BE2C (cell line): ENCODE measurements around the gene AKT1.

ENCODE experiments used
- DNase-seq: peaks from one replicate; pipeline ENCODE4 v3.0.0-alpha.2; 2020
- H3K27me3 ChIP-seq: fragments of 250-450 bp; sonication (Bioruptor Pico); 2 replicates; pipeline ENCODE4 v1.5.1; 2020; ENCODE audit warnings: mild to moderate bottlenecking
- H3K36me3 ChIP-seq: fragments of 250-450 bp; sonication (Bioruptor Pico); 2 replicates; pipeline ENCODE4 v1.5.1; 2020; ENCODE audit warnings: mild to moderate bottlenecking
- H3K4me1 ChIP-seq: fragments of 250-450 bp; sonication (Bioruptor Pico); 2 replicates; pipeline ENCODE4 v1.5.1; 2020
- H3K4me3 ChIP-seq: 2 replicates; pipeline ENCODE4 v1.5.1; 2011; ENCODE audit warnings: low read depth, low read length
- H3K9me3 ChIP-seq: fragments of 250-450 bp; sonication (Bioruptor Pico); 2 replicates; pipeline ENCODE4 v1.5.1; 2020
- TF ChIP-seq, protein P1 (sequence below): IDR thresholded peaks from 2 replicates; pipeline ENCODE4 v1.5.1; 2012; ENCODE audit warnings: mild to moderate bottlenecking, low read depth, low read length

AKT1 gene

DNA sequence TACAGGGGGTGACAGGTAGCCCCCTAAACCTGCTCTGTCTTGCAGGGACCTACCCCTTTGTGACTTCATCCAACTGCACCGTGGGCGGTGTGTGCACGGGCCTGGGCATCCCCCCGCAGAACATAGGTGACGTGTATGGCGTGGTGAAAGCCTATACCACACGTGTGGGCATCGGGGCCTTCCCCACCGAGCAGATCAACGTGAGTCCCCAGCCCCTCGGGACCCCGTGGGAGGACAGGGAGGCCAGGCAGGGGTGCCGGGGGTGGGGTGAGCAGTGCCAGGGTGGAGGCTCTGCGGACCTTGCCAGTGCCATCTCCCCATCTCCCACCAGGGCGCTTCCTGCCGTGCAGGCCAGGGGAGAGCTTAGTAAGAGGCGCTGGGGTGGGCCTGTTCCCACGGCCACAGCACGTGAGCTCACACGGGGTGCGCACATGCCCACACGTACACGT, 53.7 kb downstream of the AKT1 start:
- Histone ChIP-seq H3K36me3 (no peaks in the 10 kb centered on the region), H3K4me3 (no peak overlapping the region), H3K9me3 (no peaks in the 10 kb centered on the region), H3K4me1 (no peaks in the 10 kb centered on the region), H3K27me3 (no peaks in the 10 kb centered on the region)
- TF ChIP-seq, protein P1, sequence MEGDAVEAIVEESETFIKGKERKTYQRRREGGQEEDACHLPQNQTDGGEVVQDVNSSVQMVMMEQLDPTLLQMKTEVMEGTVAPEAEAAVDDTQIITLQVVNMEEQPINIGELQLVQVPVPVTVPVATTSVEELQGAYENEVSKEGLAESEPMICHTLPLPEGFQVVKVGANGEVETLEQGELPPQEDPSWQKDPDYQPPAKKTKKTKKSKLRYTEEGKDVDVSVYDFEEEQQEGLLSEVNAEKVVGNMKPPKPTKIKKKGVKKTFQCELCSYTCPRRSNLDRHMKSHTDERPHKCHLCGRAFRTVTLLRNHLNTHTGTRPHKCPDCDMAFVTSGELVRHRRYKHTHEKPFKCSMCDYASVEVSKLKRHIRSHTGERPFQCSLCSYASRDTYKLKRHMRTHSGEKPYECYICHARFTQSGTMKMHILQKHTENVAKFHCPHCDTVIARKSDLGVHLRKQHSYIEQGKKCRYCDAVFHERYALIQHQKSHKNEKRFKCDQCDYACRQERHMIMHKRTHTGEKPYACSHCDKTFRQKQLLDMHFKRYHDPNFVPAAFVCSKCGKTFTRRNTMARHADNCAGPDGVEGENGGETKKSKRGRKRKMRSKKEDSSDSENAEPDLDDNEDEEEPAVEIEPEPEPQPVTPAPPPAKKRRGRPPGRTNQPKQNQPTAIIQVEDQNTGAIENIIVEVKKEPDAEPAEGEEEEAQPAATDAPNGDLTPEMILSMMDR, result no peak
- no peak for DNase-seq

DNA sequence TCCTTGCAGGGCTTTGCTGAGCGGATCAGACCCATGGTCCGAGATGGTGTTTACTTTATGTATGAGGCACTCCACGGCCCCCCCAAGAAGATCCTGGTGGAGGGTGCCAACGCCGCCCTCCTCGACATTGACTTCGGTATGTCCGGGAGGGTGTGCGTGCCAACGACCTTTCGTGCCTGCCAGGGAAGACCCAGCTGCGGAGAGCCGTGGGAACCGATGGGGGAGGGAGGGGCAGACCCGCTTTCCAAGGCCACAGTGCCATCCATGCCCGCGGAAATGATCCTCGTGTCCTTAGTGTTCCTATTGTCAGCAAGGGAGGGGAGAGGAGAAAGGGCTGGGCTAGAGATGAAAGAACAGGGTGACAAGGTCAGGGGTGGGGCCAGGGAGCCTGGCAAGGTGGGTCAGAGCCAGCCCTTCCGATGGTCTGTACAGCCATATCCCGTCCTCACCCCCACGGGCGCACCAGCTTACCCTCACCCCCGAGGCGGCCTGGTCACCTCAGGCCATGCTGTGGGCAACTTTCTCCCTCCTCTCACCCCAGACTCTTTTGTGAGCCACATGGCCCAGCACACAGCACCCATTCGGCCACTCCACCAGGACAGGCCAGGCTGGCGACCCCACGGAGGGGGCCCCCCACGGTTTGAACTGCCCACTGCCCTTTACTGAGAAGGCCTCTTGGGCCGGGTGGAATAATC, 54.3 kb downstream of the AKT1 start:
- TF ChIP-seq, protein P1, result no peak
- H3K4me1 ChIP-seq, result no peaks in the 10 kb centered on the region
- no peaks in the 10 kb centered on the region for H3K36me3 ChIP-seq
- no peaks in the 10 kb centered on the region for H3K9me3 ChIP-seq
- no peak overlapping the region for H3K4me3 ChIP-seq
- DNase-seq, result no peak
- no peaks in the 10 kb centered on the region for H3K27me3 ChIP-seq

DNA sequence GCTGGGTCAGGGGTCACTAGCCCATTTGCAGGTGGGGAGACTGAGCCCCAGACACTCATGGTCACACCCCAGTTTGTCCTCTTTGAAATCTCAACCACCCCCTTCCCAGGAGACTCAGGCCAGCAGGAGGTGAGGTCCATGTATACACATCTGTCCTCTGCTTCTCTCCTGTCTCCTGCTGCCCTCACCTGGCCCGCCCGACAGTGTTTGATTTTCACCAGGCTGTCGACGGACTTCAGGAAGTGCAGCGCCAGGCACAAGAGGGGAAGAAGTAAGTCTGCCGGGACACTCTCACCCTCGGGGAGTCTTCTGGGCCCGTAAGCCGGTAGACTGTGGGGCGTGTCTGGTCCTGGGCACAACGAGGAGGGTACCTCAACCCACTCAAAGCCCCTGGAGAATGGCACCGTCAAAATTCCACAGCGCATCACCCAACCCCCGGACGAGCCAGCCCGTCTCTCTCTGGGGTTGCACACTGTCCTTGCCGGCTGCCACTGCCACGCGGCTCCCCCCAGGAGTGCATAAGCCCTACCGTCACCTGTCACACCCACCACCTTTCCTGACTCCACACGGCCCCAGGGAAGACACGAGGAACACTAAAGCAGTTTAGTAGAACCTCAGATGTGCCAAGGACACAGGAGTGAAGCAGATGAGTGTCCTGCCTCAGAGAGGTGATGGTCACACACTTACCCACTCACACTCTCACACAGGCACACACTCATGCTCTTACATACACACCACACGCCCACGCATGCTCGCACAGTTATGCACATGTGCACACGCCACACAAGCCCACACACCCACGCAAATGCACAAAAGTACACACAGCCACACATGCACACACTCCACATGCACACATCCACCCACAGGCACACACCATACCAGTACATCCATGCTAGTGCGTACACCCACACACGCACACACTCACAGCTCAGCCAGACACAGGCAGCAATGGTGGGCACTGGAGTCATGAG, 55.7 kb downstream of the AKT1 start:
- Histone ChIP-seq H3K4me1 (no peaks in the 10 kb centered on the region), H3K4me3 (no peak overlapping the region), H3K9me3 (no peaks in the 10 kb centered on the region), H3K36me3 (no peaks in the 10 kb centered on the region), H3K27me3 (no peaks in the 10 kb centered on the region)
- no peak for DNase-seq
- TF ChIP-seq, protein P1, result no peak

DNA sequence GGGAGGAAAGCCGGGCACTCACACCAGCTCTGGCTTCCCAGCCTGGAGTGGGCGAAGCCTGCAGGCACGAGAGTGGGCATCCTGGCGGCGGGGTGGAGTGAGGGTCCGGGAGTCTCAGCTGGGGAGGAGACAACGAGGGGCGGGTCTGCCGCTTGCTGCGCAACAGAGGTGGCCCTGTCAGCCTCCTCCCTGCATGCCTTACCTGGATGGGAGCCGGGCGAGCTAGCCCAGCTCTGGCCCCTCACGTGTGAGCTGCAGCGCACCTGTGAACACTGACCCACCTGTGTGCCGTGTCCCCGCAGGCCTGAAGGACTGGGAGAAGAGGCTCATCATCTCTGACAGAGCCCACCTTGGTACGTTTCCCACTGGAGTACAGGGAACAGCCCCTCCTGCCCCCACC, 56.5 kb downstream of the AKT1 start:
- Histone ChIP-seq H3K36me3 (no peaks in the 10 kb centered on the region), H3K9me3 (no peaks in the 10 kb centered on the region), H3K4me1 (no peaks in the 10 kb centered on the region), H3K4me3 (no peak overlapping the region), H3K27me3 (no peaks in the 10 kb centered on the region)
- TF ChIP-seq, protein P1, result no peak
- DNase-seq, result no peak

DNA sequence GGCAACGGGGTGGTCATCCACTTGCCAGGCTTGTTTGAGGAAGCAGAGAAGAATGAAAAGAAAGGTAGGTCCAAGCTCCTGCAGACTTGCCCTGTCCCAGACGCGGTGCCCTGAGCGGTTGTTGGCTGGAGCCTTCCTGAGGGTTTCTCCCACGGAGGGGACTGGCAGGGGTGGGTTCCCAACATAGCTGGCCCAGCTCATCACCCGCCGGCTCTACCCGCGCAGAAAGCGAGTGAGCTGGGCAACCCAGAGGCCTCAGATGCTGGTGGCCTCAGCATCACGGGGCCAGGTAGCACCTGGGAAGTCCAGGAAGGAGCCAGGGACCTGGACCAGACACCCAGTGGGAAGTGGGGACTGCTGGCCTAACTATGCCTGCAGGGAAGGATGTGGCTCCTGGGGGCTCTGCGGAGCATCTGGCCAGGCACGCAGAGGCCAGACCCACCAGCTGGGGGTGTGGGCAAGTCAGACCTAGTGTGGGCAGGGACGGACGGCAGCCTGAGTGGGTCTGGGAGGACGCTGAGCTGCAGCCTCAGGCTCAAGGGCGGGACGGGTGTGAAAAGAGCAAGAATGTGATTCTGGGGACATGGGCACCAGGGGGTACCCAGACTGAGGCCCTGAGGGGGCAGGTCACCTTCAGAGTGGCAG, 57.1 kb downstream of the AKT1 start:
- no peaks in the 10 kb centered on the region for H3K4me1 ChIP-seq
- DNase-seq, result no peak
- H3K36me3 ChIP-seq, result no peaks in the 10 kb centered on the region
- H3K4me3 ChIP-seq, result no peak overlapping the region
- H3K9me3 ChIP-seq, result no peaks in the 10 kb centered on the region
- TF ChIP-seq, protein P1, result no peak
- no peaks in the 10 kb centered on the region for H3K27me3 ChIP-seq
